ENCODE results near the gene SLC25A31. TPM values are rescaled to one million over a fixed set of nuclear protein-coding genes. Genes with fewer than 3 reads are reported as not detected.

SLC25A31 gene
- total RNA-seq, 4 donors from 2014 or later, result not detected

DNA sequence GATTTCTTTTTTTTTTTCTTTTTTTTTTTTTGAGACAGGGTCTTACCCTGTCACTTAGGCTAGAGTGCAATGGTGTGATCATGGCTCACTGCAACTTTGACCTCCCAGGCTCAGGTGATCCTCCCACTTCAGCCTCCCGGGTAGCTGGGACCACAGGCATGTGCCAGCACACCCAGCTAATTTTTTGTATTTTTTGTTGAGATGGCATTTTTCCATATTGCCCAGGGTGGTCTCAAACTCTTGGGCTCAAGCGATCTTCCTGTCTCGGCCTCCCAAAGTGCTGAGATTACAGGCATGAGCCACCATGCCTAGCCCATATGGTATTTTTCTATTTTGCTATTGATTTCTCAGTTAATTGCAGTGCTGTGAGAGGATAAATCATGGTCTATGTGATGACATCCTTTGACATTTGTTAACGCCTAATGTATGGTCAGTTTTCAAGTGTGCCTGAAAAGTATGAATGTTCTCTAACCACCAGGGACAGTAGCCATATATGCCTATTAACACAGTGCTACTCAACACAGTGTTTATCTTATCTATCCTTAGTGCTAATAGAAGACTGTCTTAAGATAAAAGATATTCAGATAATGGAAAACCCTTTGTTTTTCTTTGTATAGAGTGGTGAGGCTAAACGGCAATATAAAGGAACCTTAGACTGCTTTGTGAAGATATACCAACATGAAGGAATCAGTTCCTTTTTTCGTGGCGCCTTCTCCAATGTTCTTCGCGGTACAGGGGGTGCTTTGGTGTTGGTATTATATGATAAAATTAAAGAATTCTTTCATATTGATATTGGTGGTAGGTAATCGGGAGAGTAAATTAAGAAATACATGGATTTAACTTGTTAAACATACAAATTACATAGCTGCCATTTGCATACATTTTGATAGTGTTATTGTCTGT lies 42.8 kb downstream of the SLC25A31 start:
- no peak overlapping the region for H3K27ac ChIP-seq
- DNase-seq (no peak), ATAC-seq (no peak)
- TF ChIP-seq POLR2A (IDR thresholded peaks at IDR 0.05), result no peak
- TF ChIP-seq, protein P1, sequence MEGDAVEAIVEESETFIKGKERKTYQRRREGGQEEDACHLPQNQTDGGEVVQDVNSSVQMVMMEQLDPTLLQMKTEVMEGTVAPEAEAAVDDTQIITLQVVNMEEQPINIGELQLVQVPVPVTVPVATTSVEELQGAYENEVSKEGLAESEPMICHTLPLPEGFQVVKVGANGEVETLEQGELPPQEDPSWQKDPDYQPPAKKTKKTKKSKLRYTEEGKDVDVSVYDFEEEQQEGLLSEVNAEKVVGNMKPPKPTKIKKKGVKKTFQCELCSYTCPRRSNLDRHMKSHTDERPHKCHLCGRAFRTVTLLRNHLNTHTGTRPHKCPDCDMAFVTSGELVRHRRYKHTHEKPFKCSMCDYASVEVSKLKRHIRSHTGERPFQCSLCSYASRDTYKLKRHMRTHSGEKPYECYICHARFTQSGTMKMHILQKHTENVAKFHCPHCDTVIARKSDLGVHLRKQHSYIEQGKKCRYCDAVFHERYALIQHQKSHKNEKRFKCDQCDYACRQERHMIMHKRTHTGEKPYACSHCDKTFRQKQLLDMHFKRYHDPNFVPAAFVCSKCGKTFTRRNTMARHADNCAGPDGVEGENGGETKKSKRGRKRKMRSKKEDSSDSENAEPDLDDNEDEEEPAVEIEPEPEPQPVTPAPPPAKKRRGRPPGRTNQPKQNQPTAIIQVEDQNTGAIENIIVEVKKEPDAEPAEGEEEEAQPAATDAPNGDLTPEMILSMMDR (IDR thresholded peaks at IDR 0.05 in 4 of 5, conservative IDR thresholded peaks at IDR 0.05 in 1 of 5), result no peak
- in situ Hi-C loops (cut with MboI; ENCODE audit: low sequenced_read_pairs in 4 of 4) (no loop called here), intact Hi-C loops (cut with DNase I; ENCODE audit: low total_unique reads) (no loop called here)
- no peaks in the 10 kb centered on the region for H3K27me3 ChIP-seq
- no peaks in the 10 kb centered on the region for H3K36me3 ChIP-seq
- H3K9me3 ChIP-seq, result no peaks in the 10 kb centered on the region
- H3K4me3 ChIP-seq, result no peak overlapping the region
- H3K4me1 ChIP-seq, result no peaks in the 10 kb centered on the region

- no peak overlapping the region for H3K4me3 ChIP-seq
- no peaks in the 10 kb centered on the region for H3K27me3 ChIP-seq
- no peaks in the 10 kb centered on the region for H3K4me1 ChIP-seq
- no peak for ATAC-seq
- in situ Hi-C loops (cut with MboI; ENCODE audit: low sequenced_read_pairs in 4 of 4) (loop anchor here in 1 of 4 donors (25.0 kb wide), 1 partner anchor 186 kb away; the partner anchor contains the start of genes ABHD18 and MFSD8), intact Hi-C loops (cut with DNase I; ENCODE audit: low total_unique reads) (no loop called here)
- DNase-seq, result no peak
- H3K36me3 ChIP-seq, result no peaks in the 10 kb centered on the region
- H3K9me3 ChIP-seq, result no peaks in the 10 kb centered on the region
- no peak overlapping the region for H3K27ac ChIP-seq
- TF ChIP-seq, protein P1 (IDR thresholded peaks at IDR 0.05 in 4 of 5, conservative IDR thresholded peaks at IDR 0.05 in 1 of 5), result no peak
- TF ChIP-seq POLR2A (IDR thresholded peaks at IDR 0.05), result no peak
Measured at GRCh38 chr4:127775843-127776242, 45.6 kb downstream of the SLC25A31 start.

- DNase-seq (no peak), ATAC-seq (no peak)
- in situ Hi-C loops (cut with MboI; ENCODE audit: low sequenced_read_pairs in 4 of 4) (loop anchor here in 1 of 4 donors (25.0 kb wide), 1 partner anchor 186 kb away; the partner anchor contains the start of genes ABHD18 and MFSD8), intact Hi-C loops (cut with DNase I; ENCODE audit: low total_unique reads) (no loop called here)
- H3K9me3 ChIP-seq, result no peaks in the 10 kb centered on the region
- no peaks in the 10 kb centered on the region for H3K27me3 ChIP-seq
- no peak overlapping the region for H3K27ac ChIP-seq
- H3K4me3 ChIP-seq, result no peak overlapping the region
- no peaks in the 10 kb centered on the region for H3K36me3 ChIP-seq
- no peaks in the 10 kb centered on the region for H3K4me1 ChIP-seq
- TF ChIP-seq, protein P1 (IDR thresholded peaks at IDR 0.05 in 4 of 5, conservative IDR thresholded peaks at IDR 0.05 in 1 of 5), result no peak
- TF ChIP-seq POLR2A (IDR thresholded peaks at IDR 0.05), result no peak
Measured at GRCh38 chr4:127776620-127777019, 46.4 kb downstream of the SLC25A31 start.

DNA sequence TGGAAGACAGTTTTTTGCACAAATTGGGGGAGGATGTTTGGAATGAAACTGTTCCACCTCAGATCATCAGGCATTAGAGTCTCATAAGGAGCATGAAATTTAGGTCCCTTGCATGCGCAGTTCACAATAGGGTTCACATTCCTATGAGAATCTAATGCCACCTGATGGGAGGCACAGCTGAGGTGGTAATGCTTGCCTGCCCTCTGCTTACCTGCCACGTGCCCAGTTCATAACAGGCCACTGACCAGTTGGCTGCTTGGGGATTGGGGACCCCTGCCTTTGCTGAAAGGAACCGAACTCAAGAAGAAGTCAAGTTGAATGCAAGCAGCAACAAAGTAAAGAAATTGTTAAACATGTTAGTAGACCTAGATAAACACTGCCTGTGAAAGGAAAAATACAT lies 47.3 kb downstream of the SLC25A31 start:
- no peak overlapping the region for H3K4me3 ChIP-seq
- no peaks in the 10 kb centered on the region for H3K9me3 ChIP-seq
- TF ChIP-seq POLR2A (IDR thresholded peaks at IDR 0.05), result no peak
- TF ChIP-seq, protein P1 (IDR thresholded peaks at IDR 0.05 in 4 of 5, conservative IDR thresholded peaks at IDR 0.05 in 1 of 5), result no peak
- no peak overlapping the region for H3K27ac ChIP-seq
- no peaks in the 10 kb centered on the region for H3K27me3 ChIP-seq
- in situ Hi-C loops (cut with MboI; ENCODE audit: low sequenced_read_pairs in 4 of 4) (loop anchor here in 1 of 4 donors (25.0 kb wide), 1 partner anchor 185 kb away; the partner anchor contains the start of genes ABHD18 and MFSD8), intact Hi-C loops (cut with DNase I; ENCODE audit: low total_unique reads) (no loop called here)
- DNase-seq (no peak), ATAC-seq (no peak)
- H3K36me3 ChIP-seq, result no peaks in the 10 kb centered on the region
- no peaks in the 10 kb centered on the region for H3K4me1 ChIP-seq
